H7 (cell line): ENCODE data around the gene ARMC10. TPM values are rescaled to one million over a fixed set of nuclear protein-coding genes. Genes with fewer than 3 reads are reported as not detected.
"Not testable (repeated sequence)": the region's sequence is repeated elsewhere in the genome, so short reads cannot be mapped to it uniquely, and the experiment has no call there.

Experiments
- DNase-seq: peaks from one replicate; pipeline ENCODE4 v3.0.0; 2012
- H3K27me3 ChIP-seq: 2 replicates; pipeline ENCODE4 v1.6.0; 2011; ENCODE audit warnings: mild to moderate bottlenecking, low read length; ENCODE audit not compliant: control insufficient read depth, insufficient read depth
- H3K36me3 ChIP-seq: replicated peaks from 2 replicates; pipeline ENCODE4 v1.5.1; 2011; ENCODE audit warnings: low read length; ENCODE audit not compliant: control insufficient read depth, insufficient read depth
- H3K4me3 ChIP-seq: 2 replicates; pipeline ENCODE4 v1.5.1; 2011; ENCODE audit warnings: low read depth, mild to moderate bottlenecking, control low read depth, low read length, moderate library complexity; ENCODE audit not compliant: insufficient read depth
- total RNA-seq: library from RNA; depleted of rRNA; stranded (reverse); fragments of >200 nt; shearing (Covaris generic); gene quantifications from 2 replicates; pipeline ENCODE4 v1.2.3, GENCODE V29; 2014

Gene ARMC10
- total RNA-seq, 1 experiment from 2014 or later = 36.9 TPM

DNA sequence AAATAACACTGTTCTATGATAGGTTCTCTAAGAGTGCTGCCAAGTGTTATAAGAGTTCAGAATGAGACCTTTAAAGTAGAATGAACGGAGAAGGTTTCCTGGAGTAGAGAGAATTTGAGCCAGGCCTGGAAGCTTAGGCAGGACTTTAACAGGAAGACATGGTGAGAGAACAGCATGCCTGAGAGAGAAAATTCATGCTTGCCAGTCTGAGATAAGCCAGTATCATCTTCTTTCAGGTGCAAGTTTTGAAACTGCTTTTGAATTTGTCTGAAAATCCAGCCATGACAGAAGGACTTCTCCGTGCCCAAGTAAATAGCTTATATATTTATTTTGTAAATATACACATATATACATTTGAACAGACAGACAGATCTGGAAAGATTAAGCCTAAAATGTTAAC is 22.1 kb downstream of the ARMC10 start:
- no peak for DNase-seq
- Histone ChIP-seq H3K4me3 (no peak overlapping the region), H3K27me3 (no peaks in the 10 kb centered on the region), H3K36me3 (peaks cover 1% of the 10 kb centered on the region)

DNA sequence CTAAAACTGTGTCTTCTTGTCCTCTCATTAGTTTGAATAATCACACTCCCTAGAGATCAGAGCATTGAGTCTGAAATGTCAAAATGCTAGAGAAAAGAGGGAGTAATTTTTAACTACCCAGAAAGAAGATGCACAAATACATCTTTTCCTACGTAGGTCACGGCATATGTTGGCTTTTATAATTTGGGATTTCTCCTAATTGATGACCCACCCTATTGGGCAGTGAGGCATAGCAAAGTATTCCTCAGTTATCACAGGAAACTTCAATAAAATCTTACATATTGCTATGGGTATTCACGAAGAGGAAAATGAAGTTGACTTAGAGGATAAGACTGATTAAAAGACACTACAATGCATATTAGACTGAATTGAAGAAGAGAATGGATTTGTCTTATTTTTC is 25.4 kb downstream of the ARMC10 start:
- H3K36me3 ChIP-seq = peaks cover 1% of the 10 kb centered on the region
- H3K27me3 ChIP-seq = no peaks in the 10 kb centered on the region
- H3K4me3 ChIP-seq = no peak overlapping the region
- no peak for DNase-seq

DNA sequence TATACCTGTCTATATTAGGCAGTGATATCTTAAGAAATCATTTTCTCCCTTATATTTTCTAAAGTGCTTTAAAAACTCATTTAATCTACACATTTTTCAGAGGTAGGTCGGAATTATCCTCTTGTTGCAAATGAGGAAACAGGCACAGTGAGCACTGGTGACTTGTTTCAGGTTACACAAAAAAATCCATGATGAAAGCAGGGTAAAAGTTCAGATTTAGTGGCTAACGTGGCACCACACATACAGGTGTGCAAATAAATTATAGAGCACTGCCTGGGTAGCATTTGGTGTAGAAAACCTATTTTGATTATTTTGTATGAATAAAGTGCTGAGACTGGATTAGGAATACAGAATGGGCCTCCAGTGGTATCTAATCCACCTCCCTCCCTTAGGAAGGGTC is 26.6 kb downstream of the ARMC10 start:
- no peaks in the 10 kb centered on the region for H3K27me3 ChIP-seq
- peaks cover 1% of the 10 kb centered on the region for H3K36me3 ChIP-seq
- H3K4me3 ChIP-seq = no peak overlapping the region
- no peak for DNase-seq

DNA sequence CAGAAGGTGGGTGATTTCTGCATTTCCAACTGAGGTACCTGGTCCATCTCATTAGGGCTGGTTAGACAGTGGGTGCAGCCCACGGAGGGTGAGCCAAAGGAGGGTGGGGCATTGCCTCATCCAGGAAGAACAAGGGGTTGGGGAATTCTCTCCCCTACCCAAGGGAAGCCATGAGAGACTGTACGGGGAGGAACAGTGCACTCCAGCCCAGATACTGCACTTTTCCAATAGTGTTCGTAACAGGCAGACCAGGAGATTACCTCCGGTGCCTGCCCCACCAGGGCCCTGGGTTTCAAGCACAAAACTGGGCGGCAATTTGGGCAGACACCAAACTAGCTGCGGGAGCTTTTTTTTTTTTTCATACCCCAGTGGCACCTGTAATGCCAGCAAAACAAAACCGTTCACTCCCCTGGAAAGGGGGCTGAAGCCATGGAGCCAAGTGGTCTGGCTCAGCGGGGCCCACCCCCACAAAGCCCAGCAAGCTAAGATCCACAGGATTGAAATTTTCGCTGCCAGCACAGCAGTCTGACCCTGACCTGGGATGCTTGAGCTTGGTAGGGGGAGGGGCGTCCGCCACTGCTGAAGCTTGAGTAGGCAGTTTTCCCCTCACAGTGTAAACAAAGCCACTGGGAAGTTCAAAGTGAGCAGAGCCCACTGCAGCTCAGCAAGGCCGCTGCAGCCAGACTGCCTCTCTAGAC is 31.2 kb downstream of the ARMC10 start:
- DNase-seq = no peak
- Histone ChIP-seq H3K4me3 (no peak overlapping the region), H3K36me3 (no peaks in the 10 kb centered on the region), H3K27me3 (no peaks in the 10 kb centered on the region)

DNA sequence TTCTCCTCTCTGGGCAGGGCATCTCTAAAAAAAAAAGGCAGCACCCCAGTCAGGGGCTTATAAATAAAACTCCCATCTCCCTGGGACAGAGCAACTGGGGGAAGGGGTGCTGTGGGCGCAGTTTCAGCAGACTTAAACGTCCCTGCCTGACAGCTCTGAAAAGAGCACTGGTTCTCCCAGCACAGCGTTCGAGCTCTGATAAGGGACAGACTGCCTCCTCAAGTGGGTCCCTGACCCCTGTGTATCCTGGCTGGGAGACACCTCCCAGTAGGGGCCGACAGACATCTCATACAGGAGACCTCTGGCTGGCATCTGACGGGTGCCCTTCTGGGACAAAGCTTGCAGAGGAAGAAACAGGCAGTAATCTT is 31.7 kb downstream of the ARMC10 start:
- H3K36me3 ChIP-seq, H3K4me3 ChIP-seq, H3K27me3 ChIP-seq, DNase-seq: not testable (repeated sequence)

DNA sequence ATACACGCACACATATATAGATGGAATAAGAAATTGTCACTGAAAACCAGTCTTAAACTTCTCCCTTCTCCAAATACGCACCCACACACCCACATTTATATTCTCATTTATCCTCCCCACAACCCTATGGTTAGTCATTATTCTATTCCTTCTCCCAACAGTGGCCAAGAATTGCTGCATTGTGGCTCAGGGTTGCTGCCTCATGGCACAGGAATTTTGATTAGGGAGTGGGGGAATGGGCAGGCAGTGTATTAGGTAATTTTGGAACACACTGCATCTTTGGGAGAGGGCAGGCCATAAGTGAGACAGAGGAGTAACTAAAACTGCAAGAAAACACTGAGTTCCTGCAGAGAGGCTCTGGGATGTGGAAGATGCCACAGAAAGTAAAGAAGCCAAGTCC is 38.2 kb downstream of the ARMC10 start:
- Histone ChIP-seq H3K36me3 (no peaks in the 10 kb centered on the region; the same call in 1 of the 2 replicates), H3K27me3 (no peaks in the 10 kb centered on the region), H3K4me3 (no peak overlapping the region)
- DNase-seq = no peak

DNA sequence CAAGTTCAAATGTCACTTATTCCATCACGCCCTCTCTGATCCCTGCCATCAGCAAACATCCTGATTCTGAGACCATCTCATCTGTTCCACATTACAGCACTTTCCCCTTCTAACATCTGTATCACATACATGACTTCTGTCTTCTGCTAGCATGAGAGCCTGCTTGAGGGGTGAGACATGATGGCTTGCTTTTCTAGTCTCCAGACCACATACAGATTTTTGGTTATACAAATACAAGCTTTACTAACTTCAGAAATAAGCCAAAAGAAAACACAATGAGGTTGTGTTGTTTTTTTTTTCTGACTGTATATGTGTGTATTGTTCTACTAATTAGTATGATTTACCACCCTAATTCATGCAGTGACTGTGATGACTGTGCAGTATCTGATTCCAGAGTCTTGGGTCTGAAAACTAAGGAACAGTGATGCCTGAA is 39.7 kb downstream of the ARMC10 start:
- no peak overlapping the region for H3K4me3 ChIP-seq
- DNase-seq = no peak

DNA sequence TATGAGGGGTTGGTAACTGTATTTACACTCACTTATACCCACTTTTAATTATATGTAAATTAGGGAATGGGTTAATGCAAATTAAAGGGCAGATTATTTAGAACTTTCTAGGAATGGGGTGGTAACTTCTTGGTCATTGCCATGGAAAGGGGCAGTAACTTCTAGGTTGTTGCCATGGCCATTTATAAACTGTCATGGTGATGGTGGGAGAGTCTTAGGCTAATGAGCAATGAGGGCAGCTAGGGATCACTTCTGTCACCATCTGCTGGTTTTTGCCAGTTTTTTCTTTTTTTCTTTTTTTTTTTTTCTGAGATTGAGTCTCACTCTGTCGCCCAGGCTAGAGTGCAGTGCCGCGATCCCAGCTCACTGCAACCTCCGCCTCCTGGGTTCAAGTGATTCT is 40.8 kb downstream of the ARMC10 start:
- H3K4me3 ChIP-seq = no peak overlapping the region
- no peaks in the 10 kb centered on the region; the same call in none of the 2 replicates for H3K36me3 ChIP-seq
- no peak for DNase-seq
- H3K27me3 ChIP-seq = no peaks in the 10 kb centered on the region

More for the DNA sequence above, 39.7 kb downstream of the ARMC10 start:
- Histone ChIP-seq H3K36me3 (no peaks in the 10 kb centered on the region; the same call in none of the 2 replicates), H3K27me3 (no peaks in the 10 kb centered on the region)

DNA sequence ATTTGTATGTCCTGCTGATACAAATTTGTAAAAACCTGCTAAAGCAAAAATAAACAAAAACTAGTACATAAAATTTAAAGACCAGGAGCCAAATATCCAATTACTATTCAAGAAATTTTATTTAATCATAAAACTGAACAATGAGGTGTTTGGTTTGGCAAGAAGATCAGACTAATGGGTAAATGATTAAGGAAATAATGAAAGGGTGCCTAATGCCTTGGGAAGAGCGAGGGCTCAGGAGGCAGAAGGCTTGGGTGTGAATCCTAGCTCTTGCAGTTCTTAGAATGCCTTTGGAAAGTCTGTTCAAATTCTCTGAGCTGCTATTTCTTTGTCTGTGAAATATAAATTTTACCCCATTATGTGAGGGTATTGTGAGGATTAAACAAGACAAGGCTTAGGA is 41.6 kb downstream of the ARMC10 start:
- H3K36me3 ChIP-seq = no peaks in the 10 kb centered on the region; the same call in none of the 2 replicates
- DNase-seq = no peak
- no peaks in the 10 kb centered on the region for H3K27me3 ChIP-seq
- H3K4me3 ChIP-seq = no peak overlapping the region

DNA sequence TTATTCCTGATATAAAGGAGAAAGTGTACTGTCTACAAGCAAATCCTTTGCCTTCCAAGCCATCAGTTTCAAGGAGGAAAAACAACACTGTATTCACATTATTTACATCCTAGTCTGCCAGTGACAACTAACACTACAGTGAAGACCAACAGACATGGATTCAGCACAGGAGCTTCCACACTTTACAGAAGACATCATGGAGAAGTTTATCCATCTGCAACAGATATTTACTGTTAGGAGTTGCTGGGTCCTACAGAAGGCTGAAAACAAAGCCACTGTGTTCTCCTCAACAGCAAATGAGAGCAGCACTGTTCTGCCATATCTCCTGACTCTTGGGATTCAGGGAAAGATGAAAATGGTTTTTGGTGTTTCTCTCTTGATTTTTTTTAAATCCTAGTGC is 42.1 kb downstream of the ARMC10 start:
- no peaks in the 10 kb centered on the region; the same call in none of the 2 replicates for H3K36me3 ChIP-seq

DNA sequence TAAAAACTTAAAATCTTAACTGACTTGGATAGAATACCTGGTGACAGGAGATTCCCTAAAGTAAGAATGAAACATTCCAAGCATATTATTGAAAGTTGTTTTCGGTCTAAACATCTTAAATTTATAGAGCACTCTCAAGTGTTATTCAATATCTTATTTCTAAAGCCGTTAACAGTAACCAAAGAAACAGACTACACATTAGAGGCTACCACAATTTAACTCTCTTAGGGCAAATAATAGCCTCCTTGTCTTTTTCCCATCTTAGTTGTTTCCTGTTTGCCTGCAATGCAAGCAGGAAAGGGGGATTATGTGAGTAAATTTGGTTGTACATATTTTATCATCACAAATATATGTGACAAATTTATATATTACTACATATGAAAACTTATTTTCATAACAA is 42.5 kb downstream of the ARMC10 start:
- H3K36me3 ChIP-seq = no peaks in the 10 kb centered on the region; the same call in none of the 2 replicates
- no peak for DNase-seq
- H3K4me3 ChIP-seq = no peak overlapping the region
- H3K27me3 ChIP-seq = no peaks in the 10 kb centered on the region

More for the DNA sequence above, 42.1 kb downstream of the ARMC10 start:
- Histone ChIP-seq H3K4me3 (no peak overlapping the region), H3K27me3 (no peaks in the 10 kb centered on the region)
- DNase-seq = no peak

DNA sequence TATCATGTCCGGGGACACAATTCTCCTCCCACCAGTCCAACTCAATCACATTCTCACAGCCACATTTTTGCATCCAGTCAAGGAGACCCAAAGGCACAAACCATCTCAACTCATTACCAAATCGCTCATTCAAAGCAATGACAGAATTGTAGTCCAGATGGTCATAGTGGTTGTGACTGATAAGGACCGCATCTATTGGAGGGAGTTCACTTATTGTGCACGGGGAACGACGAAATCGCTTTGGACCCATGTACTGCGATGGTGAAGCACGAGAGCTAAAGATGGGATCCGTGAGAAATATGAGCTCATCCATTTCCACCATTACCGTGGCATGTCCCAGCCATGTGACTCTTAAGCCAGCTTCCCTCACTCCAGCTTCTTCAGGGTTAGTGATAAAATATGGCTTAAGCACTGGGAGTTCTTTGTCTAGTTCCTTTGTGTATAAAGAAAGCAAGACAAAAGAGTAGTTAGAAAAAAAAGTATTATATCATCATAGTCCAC is 44.9 kb downstream of the ARMC10 start:
- no peaks in the 10 kb centered on the region for H3K27me3 ChIP-seq
- no peak for DNase-seq

DNA sequence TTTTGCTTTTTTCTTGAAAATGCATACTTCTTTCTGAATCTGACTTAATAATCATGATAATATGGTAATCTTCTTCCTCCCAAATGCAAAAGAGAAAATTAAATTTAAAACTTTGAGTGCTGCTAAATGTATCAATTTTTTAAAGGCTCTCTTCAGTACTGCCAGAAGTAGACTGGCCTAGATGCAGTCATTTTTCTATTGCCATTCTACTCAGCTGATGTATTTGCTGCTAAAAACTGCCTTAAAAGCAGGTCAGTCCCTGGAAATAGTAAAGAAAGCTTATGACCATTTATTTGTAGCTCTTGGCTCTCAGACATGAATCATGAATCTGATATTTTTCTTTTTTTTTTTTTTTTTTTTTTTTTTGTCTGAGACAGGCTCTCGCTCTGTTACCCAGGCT is 45.4 kb downstream of the ARMC10 start:
- no peak for DNase-seq
- Histone ChIP-seq H3K36me3 (no peaks in the 10 kb centered on the region; the same call in none of the 2 replicates), H3K27me3 (no peaks in the 10 kb centered on the region), H3K4me3 (no peak overlapping the region)

More for the DNA sequence above, 44.9 kb downstream of the ARMC10 start:
- no peaks in the 10 kb centered on the region; the same call in none of the 2 replicates for H3K36me3 ChIP-seq
- H3K4me3 ChIP-seq = no peak overlapping the region

DNA sequence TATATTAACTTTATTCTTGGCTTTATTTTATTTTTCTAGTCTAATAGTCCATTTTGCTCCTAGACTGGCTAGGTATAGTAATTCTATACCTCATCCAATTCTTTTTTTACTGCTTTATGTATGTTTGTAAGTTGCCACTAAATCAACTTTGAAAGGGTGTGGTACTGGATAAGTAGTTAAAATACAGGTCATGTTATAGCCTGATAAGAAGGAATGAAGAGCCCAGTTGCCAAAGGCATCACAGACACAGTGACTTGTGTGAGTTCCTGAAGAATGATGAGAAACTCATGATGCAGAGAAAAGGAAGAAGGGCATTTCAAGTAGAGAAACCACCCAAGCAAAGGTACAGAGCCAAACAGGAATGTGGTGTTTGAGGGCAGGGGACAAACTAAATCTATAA is 46.7 kb downstream of the ARMC10 start:
- Histone ChIP-seq H3K4me3 (no peak overlapping the region), H3K36me3 (peaks cover 1% of the 10 kb centered on the region), H3K27me3 (no peaks in the 10 kb centered on the region)
- no peak for DNase-seq

DNA sequence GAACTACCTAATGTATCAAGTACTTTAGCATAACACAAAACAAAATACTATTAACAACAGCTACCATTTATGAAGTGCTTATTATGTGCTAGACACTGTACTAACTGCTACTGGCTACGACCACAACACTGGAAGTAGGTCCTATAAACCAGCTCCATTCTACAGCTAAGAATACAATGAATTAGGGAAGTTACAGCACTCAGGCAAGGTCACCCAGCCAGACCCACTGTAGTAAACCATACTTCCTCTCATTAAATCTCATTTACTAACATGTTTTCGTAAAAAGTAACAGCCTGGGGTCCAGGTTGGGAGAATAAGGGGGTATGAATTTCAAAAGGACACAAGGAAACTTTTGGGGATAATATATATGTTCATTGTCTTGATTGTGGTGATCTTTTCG is 48.6 kb downstream of the ARMC10 start:
- no peak for DNase-seq
- H3K36me3 ChIP-seq = peaks cover 5% of the 10 kb centered on the region
- no peak overlapping the region for H3K4me3 ChIP-seq
- no peaks in the 10 kb centered on the region for H3K27me3 ChIP-seq
